GM21723 (cell line): ENCODE results near the gene B9D2.

ENCODE experiments used
- ATAC-seq: cut with Tn5 transposase; IDR thresholded peaks from one replicate; pipeline ENCODE4 v1.9.1; 2021; ENCODE audit warnings: mild to moderate bottlenecking, moderate library complexity; ENCODE audit not compliant: unreplicated experiment

B9D2 gene

DNA sequence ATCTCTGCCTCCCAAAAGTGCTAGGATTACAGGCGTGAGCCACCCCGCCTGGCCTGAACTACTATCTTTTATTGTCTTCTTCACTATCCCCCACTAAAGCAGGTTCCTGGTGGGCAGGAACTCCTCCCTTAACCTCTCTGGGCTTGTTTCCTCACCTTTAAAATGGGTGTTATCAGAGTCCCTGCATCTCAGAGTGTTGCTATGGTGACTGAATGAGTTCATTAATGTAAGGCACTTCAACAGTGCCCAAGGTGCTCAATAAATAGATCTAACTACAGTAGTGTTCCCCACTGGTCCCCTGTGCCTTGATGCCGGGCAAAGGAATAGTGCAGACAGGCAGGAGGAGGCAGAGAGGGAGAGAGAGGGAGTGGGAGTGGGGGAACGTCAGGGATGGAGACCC is 33.5 kb downstream of the B9D2 start:
- no peak for ATAC-seq

GRCh38 chr19:41328842-41329225 is 35.1 kb downstream of the B9D2 start:
- no peak for ATAC-seq

DNA sequence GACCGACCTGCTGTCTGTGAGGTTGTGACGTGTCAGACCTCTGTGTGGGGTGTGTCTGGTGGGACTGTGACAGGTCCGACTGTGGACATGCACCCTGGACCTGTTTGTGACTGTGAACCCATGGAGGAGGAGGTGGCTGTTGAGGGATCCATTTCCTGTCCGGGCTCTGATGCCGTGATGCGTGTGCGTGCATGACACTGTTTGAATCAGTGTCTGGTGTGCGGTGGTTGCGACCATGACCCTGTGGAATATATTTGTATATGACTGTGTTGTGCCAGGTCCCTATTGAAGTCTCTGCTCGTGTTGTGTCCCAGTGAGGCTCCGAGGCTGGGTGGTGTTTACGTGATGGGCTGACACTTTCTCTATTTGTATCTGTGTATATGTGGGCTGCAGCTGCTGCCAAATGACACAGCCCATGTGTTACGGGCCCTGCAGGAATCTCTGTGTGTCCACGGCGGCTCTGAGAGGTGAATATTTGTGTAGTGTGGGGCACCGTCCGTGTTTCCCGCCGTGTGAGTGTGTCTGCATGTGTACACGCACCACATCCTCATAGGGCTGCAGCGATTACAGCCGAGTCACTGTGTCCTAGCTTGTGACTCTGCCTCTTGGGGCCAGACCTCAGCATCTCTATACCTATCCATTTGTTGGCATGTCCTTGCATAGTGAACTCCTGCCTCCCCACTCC is 35.6 kb downstream of the B9D2 start:
- peak; percentile 17 for ATAC-seq

DNA sequence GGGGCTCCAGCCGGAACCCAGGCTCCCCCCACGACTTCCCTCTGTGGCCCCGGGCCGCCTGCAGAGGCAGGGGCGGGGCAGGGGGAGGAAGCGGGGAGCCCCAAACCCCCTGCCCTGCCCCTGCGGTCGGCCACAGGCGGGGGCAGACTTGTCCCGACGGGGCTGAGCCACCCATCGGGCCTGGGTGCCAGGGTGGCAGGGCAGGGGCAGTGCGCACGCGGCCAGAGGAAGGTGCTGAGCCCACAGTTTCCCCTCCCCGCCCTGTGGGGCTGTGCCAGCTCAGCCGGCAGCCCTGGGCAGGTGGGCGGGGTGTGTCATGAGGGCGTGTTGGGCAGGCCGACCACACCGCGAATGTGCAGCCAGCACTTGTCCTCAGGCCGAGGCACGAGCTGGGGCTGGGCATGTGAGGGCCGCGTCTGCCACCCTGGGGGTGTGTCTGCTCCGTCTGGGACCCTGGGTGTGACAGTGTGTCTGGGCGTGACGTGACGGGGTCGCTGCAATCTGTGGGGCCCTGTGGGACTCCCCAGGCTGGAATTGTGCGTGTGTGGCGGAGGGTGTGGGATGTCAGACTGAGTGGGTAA is 36.3 kb downstream of the B9D2 start:
- ATAC-seq = peak; percentile 45

- no peak for ATAC-seq
Observed at GRCh38 chr19:41327076-41327575, 36.8 kb downstream of the B9D2 start.

DNA sequence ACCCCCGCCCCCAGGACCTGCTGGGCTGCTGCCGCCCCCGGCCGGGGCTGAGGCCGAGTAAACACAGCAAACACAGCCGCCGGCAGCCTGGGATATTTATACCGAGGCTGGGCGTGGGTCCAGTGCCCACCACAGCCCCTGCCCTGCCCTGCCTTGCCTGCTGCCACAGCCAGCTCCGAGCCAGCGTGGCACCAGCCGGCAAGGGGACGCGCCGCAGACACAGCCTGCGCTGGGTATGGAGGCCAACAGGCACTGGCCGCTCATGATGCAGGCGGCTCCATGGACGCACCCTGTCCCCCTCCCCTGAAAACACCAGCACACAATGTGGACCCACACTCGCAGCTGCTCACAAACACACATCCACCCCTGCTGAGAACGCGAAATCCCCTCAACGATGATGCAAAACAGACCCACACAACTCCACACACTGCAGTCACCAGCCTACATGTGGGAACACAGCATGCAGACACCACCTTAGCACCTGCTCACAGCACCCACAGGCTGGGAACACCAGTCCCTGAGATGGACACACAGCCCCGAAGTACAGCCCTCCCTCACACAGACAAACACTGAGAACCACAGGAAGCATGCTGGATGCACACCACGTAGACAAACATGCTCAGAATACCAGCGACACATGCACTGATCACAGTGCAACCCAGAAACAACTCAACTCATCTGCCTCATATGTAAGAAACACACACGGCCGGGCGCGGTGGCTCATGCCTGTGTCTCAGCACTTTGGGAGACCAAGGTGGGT is 37.8 kb downstream of the B9D2 start:
- ATAC-seq = no peak

- no peak for ATAC-seq
Observed at GRCh38 chr19:41325640-41325946, 38.4 kb downstream of the B9D2 start.

GRCh38 chr19:41324921-41325639 is 38.9 kb downstream of the B9D2 start:
- ATAC-seq = no peak

DNA sequence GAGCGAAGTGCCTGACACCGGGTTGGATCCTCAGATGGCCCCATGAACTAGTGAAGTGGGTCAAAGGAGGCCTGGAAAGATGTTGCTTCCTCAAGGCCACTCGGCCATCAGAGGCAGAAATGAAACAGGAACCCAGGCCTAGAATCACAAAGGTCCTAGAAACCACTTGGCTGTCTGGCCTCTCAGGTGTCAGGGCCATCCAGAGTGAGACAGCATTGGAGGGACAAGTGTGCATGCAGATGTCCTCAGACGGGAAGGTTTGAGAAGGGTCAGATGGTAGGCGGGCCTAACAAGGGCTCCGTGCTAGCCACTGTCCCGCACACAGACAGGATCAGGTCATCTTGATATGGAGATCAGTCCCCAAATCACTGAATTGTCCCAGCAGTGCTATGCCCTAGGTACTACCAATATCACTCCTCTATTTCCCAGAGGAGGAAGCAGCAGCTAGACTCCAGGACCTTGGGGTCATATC is 39.7 kb downstream of the B9D2 start:
- no peak for ATAC-seq

GRCh38 chr19:41323430-41324125 is 40.4 kb downstream of the B9D2 start:
- ATAC-seq = no peak

DNA sequence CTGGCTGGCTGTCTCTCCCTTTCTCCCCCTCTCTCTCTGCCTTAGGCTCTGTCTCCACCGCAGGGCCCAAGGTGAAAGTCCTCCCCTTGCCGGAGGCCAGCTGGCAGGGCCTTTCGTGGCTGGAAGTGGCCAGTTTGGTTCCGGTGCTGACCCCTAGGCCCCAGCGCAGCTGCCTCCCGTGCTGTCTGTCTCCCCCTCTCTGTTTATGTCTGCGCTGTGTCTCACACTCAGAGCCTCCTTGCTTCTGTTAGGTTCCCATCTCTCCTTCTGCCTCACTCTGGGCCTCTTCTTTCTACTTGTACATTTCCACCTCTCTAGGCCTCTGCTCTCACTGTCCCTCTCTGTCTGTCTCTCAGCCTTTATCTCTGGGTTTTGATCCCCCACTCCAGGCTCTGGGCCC is 40.9 kb downstream of the B9D2 start:
- ATAC-seq = no peak

DNA sequence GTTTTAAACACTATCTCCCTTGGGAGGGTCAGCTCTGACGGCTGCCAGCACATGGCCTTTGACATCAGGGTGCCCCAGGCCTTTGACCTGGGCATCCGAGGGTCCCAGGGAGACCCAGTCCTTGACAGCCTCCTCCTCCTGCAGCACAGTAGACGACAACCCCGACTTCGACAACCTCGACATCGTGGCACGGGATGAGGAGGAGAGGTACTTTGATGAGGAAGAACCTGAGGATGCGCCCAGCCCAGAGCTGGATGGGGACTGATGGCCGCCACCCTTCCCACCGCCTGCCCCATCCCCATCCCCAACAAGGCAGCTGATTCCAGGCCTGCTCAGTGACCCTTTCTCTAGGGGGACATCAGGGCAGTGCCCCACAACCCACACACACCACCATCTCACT is 41.5 kb downstream of the B9D2 start:
- ATAC-seq = no peak

GRCh38 chr19:41321600-41322270 is 42.2 kb downstream of the B9D2 start:
- no peak for ATAC-seq

GRCh38 chr19:41321204-41321599 is 42.7 kb downstream of the B9D2 start:
- no peak for ATAC-seq

DNA sequence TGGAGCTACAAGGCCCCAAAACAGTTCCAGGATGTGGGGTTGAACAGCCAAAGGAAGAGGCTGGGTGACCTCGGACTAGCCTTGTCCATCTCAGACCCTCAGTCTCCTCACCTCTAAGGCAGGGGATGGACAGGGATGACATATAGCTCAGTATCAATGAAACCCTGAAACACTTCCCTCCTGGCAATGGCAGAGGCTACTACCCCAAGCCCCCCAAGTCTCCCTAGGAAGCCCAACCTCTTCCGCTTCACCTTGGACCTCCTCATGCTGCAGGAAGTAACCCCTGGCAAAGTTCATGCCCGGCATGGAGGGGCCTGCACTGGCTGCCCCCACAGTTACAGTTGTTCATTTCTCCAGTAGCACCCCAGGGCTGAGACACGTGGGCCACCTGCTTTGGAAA is 43.4 kb downstream of the B9D2 start:
- ATAC-seq = no peak

DNA sequence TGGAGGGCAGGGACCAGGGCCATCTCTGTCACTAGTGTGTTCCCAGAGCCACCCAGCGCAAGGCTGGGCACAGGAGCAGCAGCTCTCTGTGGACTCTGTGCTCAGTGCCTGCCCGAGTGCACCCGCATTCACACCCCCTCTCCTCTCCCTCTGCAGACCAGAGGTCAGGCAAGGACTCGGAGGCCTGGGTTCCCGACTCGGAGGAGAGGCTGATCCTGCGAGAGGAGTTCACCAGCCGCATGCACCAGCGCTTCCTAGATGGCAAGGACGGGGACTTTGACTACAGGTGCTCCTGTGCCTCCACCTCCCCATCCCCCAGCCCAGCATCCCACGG is 43.8 kb downstream of the B9D2 start:
- no peak for ATAC-seq

DNA sequence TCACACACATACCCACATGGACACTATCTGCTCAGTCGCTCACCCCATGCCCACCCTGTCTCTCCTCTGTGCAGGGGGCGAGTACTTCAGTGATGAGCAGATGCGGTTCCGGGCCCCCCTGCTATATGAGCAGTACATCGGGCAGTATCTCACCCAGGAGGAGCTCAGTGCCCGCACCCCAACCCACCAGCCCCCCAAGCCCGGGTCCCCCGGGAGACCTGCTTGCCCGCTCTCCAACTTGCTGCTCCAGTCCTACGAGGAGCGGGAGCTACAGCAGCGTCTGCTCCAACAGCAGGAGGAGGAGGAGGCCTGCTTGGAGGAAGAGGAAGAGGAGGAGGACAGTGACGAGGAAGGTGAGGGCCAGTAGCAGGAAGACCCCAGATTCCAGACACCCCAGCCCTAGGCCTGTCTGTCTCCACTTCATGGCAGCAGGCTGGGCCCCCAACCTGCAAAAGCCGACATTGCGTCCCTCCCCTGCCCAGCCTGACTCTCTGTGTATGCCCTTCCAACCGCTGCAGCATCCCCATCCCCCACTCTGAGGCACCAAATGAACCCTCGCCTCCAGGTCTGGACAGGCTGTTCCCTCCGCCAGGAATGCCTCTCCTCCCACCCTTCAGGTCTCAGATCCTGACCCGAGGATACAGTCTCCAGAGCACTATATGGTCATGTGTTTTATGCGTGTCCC is 44.3 kb downstream of the B9D2 start:
- no peak for ATAC-seq

DNA sequence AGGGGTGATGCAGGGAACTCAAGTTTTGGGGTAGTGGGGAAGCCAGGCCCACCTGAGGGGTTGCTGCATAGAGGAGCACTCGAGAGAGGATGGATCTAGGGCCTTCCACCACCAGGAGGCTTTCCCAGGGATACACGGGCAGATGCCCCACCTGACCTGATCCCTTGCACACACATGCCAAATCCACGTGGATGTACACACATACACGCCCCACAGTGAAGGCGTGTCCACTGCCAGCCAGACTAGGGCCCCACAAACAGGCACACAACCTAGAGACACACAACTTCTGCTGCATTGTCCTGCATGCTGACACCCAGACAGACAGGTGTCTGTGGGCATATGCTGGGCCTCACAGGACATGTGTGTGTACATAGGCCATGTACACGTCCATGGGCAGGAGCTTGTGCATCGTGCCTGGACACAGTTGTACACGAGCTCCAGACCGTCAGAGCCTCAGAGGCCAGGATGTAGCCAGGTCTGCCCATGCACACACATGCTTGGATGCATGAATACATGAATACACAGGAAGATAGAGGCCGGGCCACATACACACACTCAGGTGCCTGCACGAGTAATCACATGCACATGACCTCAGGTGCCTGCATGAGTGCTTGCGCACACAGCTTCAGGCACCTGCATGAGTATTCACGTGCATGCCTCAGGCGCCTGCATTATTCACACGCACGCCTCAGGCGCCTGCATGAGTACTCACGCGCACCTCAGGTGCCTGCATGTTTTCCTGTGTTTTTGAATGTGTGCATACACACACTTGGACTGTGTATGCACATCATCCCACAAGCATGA is 45.1 kb downstream of the B9D2 start:
- no peak for ATAC-seq

DNA sequence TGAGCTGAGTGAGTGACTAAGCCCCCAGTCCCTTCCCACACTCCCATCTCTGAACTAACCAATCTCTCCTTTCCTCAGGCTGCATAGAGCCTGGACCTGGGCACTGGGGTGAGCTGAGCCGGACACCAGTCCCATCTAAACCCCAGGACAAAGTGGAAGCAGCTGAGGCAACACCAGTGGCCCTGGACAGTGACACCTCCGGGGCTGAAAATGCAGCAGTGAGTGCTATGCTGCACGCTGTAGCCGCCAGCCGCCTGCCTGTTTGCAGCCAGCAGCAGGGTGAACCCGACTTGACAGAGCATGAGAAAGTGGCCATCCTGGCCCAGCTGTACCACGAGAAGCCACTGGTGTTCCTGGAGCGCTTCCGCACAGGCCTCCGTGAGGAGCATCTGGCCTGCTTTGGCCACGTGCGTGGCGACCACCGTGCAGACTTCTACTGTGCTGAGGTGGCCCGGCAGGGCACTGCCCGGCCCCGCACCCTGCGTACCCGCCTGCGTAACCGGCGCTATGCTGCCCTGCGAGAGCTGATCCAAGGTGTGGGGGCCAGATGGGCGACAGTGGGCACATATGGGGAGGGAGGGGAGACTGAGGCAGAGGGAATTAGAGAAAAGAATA is 47.5 kb downstream of the B9D2 start:
- ATAC-seq = no peak
